Neural cell (in vitro differentiated cells): Measurements from ENCODE around the gene GFER. TPM values are rescaled to one million over a fixed set of nuclear protein-coding genes. Genes with fewer than 3 reads are reported as not detected.

Experiments
- H2AFZ ChIP-seq: fragments of 200-600, 300-800 bp; sonication (generic), shearing (Covaris generic); 2 replicates; pipeline ENCODE4 v1.6.0; 2014; ENCODE audit warnings: low read depth, mild to moderate bottlenecking, antibody characterized with exemption, low read length, moderate library complexity
- H3F3A ChIP-seq: fragments of 200-600 bp; shearing (Covaris generic); 2 replicates; pipeline ENCODE4 v1.6.1; 2016; ENCODE audit warnings: mild to moderate bottlenecking, moderate library complexity, mixed read lengths, antibody characterized with exemption, low read length; ENCODE audit not compliant: insufficient read depth, poor library complexity, severe bottlenecking
- H3K27ac ChIP-seq: fragments of 200-600, 300-800 bp; sonication (generic), shearing (Covaris generic); 2 replicates; pipeline ENCODE4 v1.5.1; 2014; ENCODE audit warnings: mild to moderate bottlenecking, low read length, moderate library complexity
- H3K27me3 ChIP-seq: fragments of 300-800, 200-600 bp; sonication (generic), shearing (Covaris generic); 2 replicates; pipeline ENCODE4 v1.6.0; 2014; ENCODE audit warnings: mild to moderate bottlenecking, low read depth, low read length, moderate library complexity; ENCODE audit not compliant: insufficient read depth
- H3K36me3 ChIP-seq: fragments of 300-800, 200-600 bp; sonication (generic), shearing (Covaris generic); 2 replicates; pipeline ENCODE4 v1.5.1; 2014; ENCODE audit warnings: mild to moderate bottlenecking, antibody characterized with exemption, low read length, moderate library complexity; ENCODE audit not compliant: insufficient read depth
- H3K4me2 ChIP-seq: fragments of 300-800, 200-600 bp; sonication (generic), shearing (Covaris generic); 2 replicates; pipeline ENCODE4 v1.6.0; 2014; ENCODE audit warnings: mild to moderate bottlenecking, low read length
- H3K4me3 ChIP-seq: fragments of 300-800, 200-600 bp; sonication (generic), shearing (Covaris generic); 2 replicates; pipeline ENCODE4 v1.5.1; 2014; ENCODE audit warnings: mild to moderate bottlenecking, low read length, moderate library complexity
- H3K79me2 ChIP-seq: fragments of 200-600 bp; shearing (Covaris generic); replicated peaks from 2 replicates; pipeline ENCODE4 v1.6.0; 2014; ENCODE audit warnings: mild to moderate bottlenecking, low read length, moderate library complexity; ENCODE audit not compliant: insufficient read depth
- H3K9ac ChIP-seq: fragments of 300-800, 200-600 bp; sonication (generic), shearing (Covaris generic); 2 replicates; pipeline ENCODE4 v1.6.1; 2016; ENCODE audit warnings: mild to moderate bottlenecking, low read length, mixed read lengths
- H3K9me2 ChIP-seq: fragments of 200-600 bp; shearing (Covaris generic); 2 replicates; pipeline ENCODE4 v1.6.1; 2016; ENCODE audit warnings: mild to moderate bottlenecking, low read length, mixed read lengths; ENCODE audit not compliant: insufficient read depth
- H3K9me3 ChIP-seq: fragments of 200-600, 300-800 bp; sonication (generic), shearing (Covaris generic); 2 replicates; pipeline ENCODE4 v1.6.1; 2016; ENCODE audit warnings: mild to moderate bottlenecking, mixed run types, low read length, moderate library complexity, mixed read lengths
- H4K20me1 ChIP-seq: fragments of 200-600 bp; shearing (Covaris generic); 2 replicates; pipeline ENCODE4 v1.6.1; 2016; ENCODE audit warnings: mild to moderate bottlenecking, mixed run types; ENCODE audit not compliant: insufficient read depth
- EP300 ChIP-seq: fragments of 450-650 bp; conservative IDR thresholded peaks from 2 replicates; pipeline ENCODE4 v1.6.1; 2014; ENCODE audit warnings: antibody characterized with exemption, mild to moderate bottlenecking, moderate library complexity; ENCODE audit not compliant: poor library complexity, severe bottlenecking
- EZH2 ChIP-seq: fragments of 200-600, 300-800 bp; shearing (Covaris generic), sonication (generic); IDR thresholded peaks from 2 replicates; pipeline ENCODE4 v1.6.1; 2014; ENCODE audit warnings: antibody characterized with exemption, low read length, borderline replicate concordance, mild to moderate bottlenecking; ENCODE audit not compliant: insufficient read depth, poor library complexity, severe bottlenecking
- MXI1 ChIP-seq: fragments of 450-650 bp; conservative IDR thresholded peaks from 2 replicates; pipeline ENCODE4 v1.6.1; 2014; ENCODE audit warnings: antibody characterized with exemption, mild to moderate bottlenecking; ENCODE audit not compliant: poor library complexity, severe bottlenecking
- POLR2AphosphoS5 ChIP-seq: IDR thresholded peaks from 2 replicates; pipeline ENCODE4 v1.6.1; 2012
- RAD21 ChIP-seq: fragments of 450-650 bp; conservative IDR thresholded peaks from 2 replicates; pipeline ENCODE4 v1.6.1; 2014; ENCODE audit warnings: antibody characterized with exemption, mild to moderate bottlenecking, moderate library complexity
- SMC3 ChIP-seq: fragments of 450-650 bp; conservative IDR thresholded peaks from 2 replicates; pipeline ENCODE4 v1.6.1; 2014; ENCODE audit warnings: antibody characterized with exemption, mild to moderate bottlenecking, moderate library complexity; ENCODE audit not compliant: poor library complexity
- TAF1 ChIP-seq: IDR thresholded peaks from 2 replicates; pipeline ENCODE4 v1.6.1; 2012; ENCODE audit warnings: low read depth
- polyA plus RNA-seq: library from polyadenylated mRNA; depleted of rRNA; stranded (reverse); fragments of >200 nt; gene quantifications from 2 replicates; pipeline ENCODE4 v1.2.3, GENCODE V29; 2014
- TF ChIP-seq, protein P1 (sequence below): IDR thresholded peaks from 2 replicates; pipeline ENCODE4 v1.6.1; 2012; ENCODE audit warnings: borderline replicate concordance
- TF ChIP-seq, protein P2 (sequence below): fragments of 450-650 bp; IDR thresholded peaks from 2 replicates; pipeline ENCODE4 v1.5.1; 2014; ENCODE audit warnings: antibody characterized with exemption, mild to moderate bottlenecking, moderate library complexity; ENCODE audit not compliant: poor library complexity, severe bottlenecking

Gene GFER
- polyA plus RNA-seq, 1 donor from 2014 or later: 37.8 TPM

DNA sequence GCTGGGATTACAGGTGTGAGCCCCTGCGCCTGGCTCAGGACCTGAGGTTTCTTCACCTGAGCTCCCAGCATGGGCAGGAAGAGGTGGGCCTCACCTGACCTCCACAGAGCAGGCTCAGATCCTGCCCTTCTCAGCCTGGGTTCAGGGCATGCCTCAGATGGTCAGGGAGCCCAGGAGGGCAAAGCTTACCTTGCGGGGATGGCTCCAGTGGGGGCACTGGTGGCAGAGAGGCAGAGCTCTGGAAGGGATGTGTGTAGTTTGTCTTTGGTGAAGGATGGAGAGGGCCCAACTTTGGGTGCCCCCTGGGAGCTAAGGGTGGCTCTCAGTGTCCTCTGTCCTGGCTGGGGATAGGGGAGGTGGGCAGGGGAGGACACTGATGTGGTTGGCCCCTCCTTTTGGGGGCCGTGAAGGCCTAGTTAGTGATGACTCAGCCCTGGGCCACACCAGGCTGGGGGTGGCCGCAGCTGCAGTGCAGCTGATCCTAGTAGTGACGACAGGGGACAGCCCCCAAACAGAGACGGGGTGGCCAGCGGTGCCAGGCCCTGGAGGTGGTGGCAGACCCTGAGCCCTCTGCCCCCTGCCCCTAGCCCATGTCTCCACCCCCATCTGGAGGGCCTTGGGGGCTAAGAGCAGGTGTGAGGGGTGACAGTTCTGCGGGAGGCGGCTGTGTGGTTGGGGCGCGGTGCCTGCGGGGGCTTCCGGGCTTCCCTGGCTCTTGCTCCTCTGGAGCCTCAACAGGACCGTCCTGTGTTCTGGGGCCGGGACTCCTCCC, 48.5 kb downstream of the GFER start:
- no peak overlapping the region for H2AFZ ChIP-seq
- no peak overlapping the region for H3K4me2 ChIP-seq
- H3K36me3 ChIP-seq: no peaks in the 10 kb centered on the region
- H3K9me2 ChIP-seq: no peaks in the 10 kb centered on the region
- no peaks in the 10 kb centered on the region for H3K9me3 ChIP-seq
- H3K27ac ChIP-seq: no peak overlapping the region
- H4K20me1 ChIP-seq: no peaks in the 10 kb centered on the region
- H3K4me3 ChIP-seq: no peak overlapping the region
- no peaks in the 10 kb centered on the region for H3K79me2 ChIP-seq
- no peak for TF ChIP-seq SMC3
- TF ChIP-seq, protein P1, sequence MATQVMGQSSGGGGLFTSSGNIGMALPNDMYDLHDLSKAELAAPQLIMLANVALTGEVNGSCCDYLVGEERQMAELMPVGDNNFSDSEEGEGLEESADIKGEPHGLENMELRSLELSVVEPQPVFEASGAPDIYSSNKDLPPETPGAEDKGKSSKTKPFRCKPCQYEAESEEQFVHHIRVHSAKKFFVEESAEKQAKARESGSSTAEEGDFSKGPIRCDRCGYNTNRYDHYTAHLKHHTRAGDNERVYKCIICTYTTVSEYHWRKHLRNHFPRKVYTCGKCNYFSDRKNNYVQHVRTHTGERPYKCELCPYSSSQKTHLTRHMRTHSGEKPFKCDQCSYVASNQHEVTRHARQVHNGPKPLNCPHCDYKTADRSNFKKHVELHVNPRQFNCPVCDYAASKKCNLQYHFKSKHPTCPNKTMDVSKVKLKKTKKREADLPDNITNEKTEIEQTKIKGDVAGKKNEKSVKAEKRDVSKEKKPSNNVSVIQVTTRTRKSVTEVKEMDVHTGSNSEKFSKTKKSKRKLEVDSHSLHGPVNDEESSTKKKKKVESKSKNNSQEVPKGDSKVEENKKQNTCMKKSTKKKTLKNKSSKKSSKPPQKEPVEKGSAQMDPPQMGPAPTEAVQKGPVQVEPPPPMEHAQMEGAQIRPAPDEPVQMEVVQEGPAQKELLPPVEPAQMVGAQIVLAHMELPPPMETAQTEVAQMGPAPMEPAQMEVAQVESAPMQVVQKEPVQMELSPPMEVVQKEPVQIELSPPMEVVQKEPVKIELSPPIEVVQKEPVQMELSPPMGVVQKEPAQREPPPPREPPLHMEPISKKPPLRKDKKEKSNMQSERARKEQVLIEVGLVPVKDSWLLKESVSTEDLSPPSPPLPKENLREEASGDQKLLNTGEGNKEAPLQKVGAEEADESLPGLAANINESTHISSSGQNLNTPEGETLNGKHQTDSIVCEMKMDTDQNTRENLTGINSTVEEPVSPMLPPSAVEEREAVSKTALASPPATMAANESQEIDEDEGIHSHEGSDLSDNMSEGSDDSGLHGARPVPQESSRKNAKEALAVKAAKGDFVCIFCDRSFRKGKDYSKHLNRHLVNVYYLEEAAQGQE: no peak
- TF ChIP-seq, protein P2, sequence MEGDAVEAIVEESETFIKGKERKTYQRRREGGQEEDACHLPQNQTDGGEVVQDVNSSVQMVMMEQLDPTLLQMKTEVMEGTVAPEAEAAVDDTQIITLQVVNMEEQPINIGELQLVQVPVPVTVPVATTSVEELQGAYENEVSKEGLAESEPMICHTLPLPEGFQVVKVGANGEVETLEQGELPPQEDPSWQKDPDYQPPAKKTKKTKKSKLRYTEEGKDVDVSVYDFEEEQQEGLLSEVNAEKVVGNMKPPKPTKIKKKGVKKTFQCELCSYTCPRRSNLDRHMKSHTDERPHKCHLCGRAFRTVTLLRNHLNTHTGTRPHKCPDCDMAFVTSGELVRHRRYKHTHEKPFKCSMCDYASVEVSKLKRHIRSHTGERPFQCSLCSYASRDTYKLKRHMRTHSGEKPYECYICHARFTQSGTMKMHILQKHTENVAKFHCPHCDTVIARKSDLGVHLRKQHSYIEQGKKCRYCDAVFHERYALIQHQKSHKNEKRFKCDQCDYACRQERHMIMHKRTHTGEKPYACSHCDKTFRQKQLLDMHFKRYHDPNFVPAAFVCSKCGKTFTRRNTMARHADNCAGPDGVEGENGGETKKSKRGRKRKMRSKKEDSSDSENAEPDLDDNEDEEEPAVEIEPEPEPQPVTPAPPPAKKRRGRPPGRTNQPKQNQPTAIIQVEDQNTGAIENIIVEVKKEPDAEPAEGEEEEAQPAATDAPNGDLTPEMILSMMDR: no peak
- no peak for TF ChIP-seq POLR2AphosphoS5
- no peak for TF ChIP-seq MXI1
- TF ChIP-seq EZH2: no peak
- TF ChIP-seq TAF1: no peak
- TF ChIP-seq EP300: no peak
- no peak for TF ChIP-seq RAD21
- peaks cover 9% of the 10 kb centered on the region for H3K27me3 ChIP-seq
- no peaks in the 10 kb centered on the region for H3F3A ChIP-seq
- no peak overlapping the region for H3K9ac ChIP-seq

DNA sequence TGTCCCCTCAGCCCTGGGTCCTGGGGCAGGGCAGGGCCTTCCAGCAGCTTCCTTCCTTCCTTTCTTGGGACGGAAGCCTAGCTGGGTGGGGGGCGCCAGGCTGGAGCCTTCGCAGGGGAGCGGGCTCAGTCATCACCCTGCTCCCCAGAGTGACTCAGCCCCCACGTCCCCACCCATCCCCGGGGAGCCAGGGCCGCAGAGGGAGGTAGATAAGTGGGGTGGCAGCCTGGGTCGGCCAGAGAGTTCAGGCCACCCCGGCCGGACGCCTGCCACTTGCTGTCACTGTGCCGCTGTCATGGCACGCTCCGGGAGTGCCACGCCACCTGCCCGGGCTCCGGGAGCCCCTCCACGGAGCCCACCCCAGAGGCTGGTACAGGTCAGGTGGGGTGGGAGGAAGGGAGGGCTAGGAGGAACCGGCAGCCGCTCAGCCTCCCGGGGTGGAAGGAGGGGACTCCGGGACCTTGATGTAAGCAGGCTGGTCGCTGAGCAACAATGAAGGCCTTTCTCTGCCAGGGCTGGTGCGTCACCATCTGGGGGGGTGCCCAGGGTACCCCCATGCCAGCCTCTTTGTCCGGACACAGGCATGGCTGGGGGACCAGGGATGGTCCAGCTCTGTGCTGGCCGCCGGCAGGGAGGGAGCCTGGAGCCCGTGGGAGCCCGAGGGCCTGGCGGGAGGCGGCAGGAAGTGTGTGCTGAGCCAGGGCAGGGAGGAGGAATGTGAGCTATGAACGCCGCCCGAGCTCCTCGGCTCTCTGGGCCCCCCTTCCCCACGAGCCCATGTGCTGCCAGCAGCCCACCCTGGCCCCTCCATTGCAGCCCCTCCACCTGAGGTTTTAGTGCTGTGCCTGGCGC, 49.3 kb downstream of the GFER start:
- H3K4me3 ChIP-seq: no peak overlapping the region

More for the DNA sequence above, 49.3 kb downstream of the GFER start:
- no peak overlapping the region for H3K9ac ChIP-seq
- no peak overlapping the region for H3K27ac ChIP-seq
- no peak overlapping the region for H2AFZ ChIP-seq
- H4K20me1 ChIP-seq: no peaks in the 10 kb centered on the region
- no peaks in the 10 kb centered on the region for H3K9me2 ChIP-seq
- H3K27me3 ChIP-seq: peaks cover under 1% of the 10 kb centered on the region
- no peaks in the 10 kb centered on the region for H3F3A ChIP-seq
- TF ChIP-seq, protein P2: no peak
- TF ChIP-seq EP300: no peak
- TF ChIP-seq, protein P1: no peak
- no peak for TF ChIP-seq SMC3
- TF ChIP-seq MXI1: no peak
- no peak overlapping the region for H3K4me2 ChIP-seq
- no peaks in the 10 kb centered on the region for H3K36me3 ChIP-seq
- no peaks in the 10 kb centered on the region for H3K79me2 ChIP-seq
- H3K9me3 ChIP-seq: no peaks in the 10 kb centered on the region
